Epithelial cell of proximal tubule (primary cell): ENCODE results near the gene ZNF566. TPM values are rescaled to one million over a fixed set of nuclear protein-coding genes. Genes with fewer than 3 reads are reported as not detected.

Experiments used
- total RNA-seq: library from RNA; depleted of rRNA; stranded (reverse); fragments of >200 nt; gene quantifications from 2 replicates; pipeline ENCODE4 v1.2.3, GENCODE V29; 2015

ZNF566 gene
- total RNA-seq, 1 donor from 2014 or later = 2.9 TPM

Other genes with a start within 250 kb of the ZNF566 start
- gene ZFP14, start 110.4 kb downstream of the ZNF566 start, total RNA-seq = 1.0 and 3.0 TPM in 2 replicates
- gene ZFP82, start 70.9 kb downstream of the ZNF566 start, total RNA-seq = 4.7 and 5.2 TPM in 2 replicates
- 13.0 and 15.8 TPM in 2 replicates for gene ZNF260, start 38.7 kb upstream of the ZNF566 start, total RNA-seq
- 4.4 and 5.9 TPM in 2 replicates for gene ZNF529, start 83.7 kb upstream of the ZNF566 start, total RNA-seq
- gene ZNF382, start 115.8 kb upstream of the ZNF566 start, total RNA-seq = 3.9 and 8.6 TPM in 2 replicates
- 2.0 and 12.2 TPM in 2 replicates for gene ZNF461, start 177.3 kb upstream of the ZNF566 start, total RNA-seq
- gene ZNF567, start 198.1 kb upstream of the ZNF566 start, total RNA-seq = 1.7 and 2.9 TPM in 2 replicates